GM19043 (cell line): Measurements from ENCODE around the gene MPRIP.

Experiments used
- ATAC-seq: cut with Tn5 transposase; IDR thresholded peaks from one replicate; pipeline ENCODE4 v1.9.1; 2021; ENCODE audit warnings: low read depth; ENCODE audit not compliant: unreplicated experiment

The MPRIP gene

DNA sequence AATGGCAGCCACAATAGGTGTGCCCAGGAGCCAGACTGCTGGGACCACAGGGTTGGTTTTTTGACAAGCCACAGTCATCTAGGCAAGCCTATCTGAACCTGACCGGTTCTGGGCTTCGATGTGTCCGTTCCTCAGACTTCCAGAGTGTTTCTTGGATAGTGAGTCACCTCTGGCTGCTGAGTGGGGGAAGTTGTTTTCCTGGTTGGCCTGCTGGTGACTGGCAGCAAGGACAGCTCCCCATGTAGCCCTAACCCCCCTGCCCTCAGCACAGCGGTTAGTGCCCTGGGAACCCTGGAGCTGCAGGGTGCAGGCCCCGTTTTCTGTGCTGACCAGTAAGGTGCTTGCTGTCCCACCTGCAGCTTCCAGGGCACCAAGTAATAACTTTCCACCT, 98.3 kb downstream of the MPRIP start:
- no peak for ATAC-seq

DNA sequence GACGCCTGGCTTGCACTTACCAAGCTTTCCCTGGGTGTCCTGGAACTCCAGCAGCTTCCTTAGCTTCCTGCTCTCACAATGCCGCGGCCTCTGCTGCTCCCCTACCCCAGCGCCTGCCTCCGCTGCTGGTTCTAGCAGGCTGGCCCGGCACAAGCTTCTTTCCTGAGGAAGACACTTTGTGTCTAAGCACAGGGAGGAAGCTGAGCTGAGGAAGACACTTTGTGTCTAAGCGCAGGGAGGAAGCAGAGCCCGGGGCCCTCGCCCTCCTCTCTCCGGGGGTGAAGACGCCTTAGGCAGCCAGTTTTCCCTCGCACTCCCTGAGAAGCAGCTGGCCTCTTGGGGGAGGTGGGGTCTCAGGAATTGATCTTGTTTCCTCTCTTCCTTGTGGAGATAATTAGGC, 99.0 kb downstream of the MPRIP start:
- ATAC-seq = no peak

DNA sequence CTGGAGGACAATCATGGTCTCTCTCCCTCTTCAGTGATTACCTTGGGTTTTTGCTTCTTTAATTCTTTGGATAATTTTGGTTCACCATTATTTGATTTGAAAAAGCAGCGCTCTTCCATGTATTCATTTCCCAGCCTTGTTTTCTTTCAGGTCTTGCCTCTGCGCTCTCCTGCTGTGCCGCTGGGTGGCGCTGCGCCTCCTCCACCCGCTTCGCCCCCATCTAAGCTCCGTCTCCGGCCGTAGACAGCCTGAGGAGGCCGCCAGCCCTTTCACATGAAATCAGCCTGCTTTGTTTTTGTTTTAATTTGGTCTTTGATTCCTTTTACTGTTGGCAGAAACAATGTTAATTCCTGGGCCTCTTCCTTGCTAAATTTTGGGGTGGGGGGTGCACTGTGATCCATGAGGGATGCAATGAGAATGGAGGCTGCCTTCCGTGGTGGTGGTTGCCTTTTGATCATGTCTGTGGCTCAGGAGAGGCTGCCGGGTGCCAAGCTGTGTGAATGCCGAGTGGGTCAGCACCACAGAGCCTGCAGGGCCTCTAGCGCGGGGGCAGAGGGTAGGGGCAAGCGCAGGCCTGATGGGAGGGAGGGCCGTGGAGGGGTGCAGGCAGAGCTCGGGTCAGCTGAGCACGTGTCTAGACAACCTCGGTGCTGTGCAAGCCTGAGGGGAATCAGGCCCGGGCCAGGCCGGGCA, 99.7 kb downstream of the MPRIP start:
- no peak for ATAC-seq

DNA sequence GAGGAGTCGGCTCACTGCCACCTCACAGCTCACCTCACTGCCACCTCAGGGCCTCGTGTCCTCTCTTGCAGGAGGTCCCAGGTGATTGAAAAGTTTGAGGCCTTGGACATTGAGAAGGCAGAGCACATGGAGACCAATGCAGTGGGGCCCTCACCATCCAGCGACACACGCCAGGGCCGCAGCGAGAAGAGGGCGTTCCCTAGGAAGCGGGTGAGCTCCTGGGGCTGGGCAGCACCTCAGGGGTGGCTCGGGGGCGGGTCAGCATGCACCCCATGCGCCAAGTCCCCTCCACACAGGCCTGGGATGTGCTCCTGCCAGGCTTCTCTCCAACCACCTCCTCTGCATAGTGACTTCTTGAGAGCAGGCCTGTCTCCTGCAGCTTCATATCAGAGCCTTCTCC, 100.3 kb downstream of the MPRIP start:
- ATAC-seq = no peak

DNA sequence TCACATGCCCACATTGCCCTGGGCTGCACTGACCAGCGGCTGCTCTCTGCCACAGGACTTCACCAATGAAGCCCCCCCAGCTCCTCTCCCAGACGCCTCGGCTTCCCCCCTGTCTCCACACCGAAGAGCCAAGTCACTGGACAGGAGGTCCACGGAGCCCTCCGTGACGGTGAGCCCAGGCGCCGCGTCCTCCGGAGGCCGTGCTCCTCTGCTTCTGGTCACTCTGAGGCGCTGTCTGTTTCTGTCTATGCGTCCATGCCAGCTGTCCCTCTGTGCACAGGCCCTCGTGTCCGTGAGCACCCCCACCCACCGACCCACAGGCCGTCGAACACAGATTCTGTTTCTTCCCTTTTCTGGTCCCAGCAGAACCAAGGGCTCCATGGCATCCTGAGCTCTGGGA, 101.2 kb downstream of the MPRIP start:
- no peak for ATAC-seq

DNA sequence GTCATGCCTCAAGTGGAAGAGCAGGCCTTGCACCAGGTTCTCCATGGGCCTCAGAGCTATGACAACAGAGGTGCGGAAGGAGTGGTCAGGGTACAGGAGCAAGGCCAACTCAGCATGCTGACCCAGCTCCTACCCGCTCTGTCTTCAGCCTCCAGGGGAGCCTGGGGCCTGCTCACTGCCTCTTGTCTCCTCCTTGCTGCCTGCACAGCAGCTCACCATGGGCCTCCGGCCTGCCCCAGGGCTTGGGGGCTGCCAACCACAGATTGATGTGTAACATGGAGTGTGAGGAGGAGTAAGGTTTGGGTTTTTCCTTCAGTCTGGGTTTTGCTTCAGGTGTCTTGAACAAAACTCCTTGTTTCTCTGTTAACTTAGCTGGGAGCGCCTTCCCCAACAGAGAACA, 101.8 kb downstream of the MPRIP start:
- ATAC-seq = no peak

DNA sequence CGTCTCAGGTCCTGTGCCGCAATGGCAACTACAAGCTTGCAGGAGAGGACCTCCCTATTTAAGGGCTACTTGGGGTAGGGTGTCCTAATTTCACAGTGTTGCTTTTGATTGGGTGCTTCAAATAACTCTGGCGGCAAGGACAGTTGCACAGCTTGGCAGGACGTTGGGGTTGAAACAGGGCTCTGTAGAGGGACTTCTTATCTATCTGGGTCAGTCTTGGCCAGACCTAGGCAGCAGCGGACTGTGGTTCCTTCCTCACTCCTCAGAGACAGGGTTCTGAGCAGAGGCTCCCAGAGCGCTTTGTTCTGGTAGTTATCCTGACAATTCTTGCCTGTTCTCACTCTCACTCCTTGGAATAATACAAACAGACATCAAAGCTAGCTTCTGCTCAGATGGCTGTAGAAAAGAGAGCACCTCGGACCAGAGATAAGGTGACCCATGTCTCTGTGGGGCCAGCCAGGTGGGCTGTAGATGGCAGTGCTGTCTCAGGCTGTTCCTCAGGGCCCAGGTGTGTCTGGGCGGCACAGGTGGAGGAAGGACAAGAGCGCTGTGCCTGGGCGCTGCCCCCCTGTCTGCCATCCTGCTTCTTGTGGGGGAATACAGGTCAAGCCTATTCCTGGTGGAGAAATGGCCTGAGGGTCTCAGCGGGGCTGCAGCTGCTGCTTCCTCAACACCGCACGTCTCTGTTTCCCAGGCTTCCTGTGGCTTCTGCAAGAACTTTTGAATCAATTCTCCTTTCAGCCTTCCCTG, 102.8 kb downstream of the MPRIP start:
- no peak for ATAC-seq

DNA sequence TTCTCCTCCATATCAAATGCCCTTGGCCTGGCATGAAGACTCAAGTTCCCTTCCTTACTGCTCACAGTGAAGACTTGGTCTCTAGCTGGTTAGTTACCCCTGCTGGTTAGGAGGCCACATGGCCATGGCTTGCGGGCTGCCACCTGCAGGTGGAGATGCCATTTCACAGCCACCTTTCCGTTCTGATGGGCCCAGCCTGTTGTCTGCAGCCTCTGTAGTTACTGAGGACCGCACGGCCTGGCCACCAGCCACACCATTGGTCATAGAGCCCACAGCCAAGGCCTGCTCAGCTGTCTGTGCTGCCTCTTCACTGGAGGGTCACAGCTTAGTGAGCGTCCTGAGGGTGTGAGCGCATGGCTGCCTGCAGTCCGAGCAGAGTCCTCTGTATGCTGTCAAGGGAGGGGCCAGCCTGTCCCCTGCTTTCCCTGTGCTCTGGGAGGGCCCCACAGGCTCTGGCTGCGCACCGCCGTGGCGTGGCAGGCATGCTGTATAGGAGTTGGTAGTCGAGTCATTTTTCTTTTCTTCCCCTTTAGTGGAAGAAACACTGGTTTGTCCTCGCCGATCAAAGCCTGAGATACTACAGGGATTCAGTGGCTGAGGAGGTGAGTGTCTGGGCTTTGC, 104.6 kb downstream of the MPRIP start:
- no peak for ATAC-seq

DNA sequence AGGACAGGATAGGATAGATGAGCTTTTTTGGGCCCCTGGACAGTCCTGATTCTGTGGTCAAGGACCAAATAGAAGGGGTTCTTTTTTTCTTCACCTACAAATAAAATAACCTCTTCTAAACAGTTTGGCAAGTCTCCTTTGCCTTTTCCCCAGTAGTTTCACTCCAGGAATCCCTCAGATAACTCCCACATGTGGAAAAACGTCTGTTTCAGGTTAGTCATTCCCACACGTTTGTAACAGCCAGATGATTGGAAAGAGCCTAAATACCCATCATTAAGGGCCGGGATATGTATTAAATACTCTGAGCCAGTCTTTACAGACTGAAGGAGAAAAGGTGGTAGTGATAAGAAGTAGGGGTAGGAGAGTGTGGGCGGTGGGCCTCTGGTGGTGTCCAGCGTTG, 105.6 kb downstream of the MPRIP start:
- no peak for ATAC-seq

DNA sequence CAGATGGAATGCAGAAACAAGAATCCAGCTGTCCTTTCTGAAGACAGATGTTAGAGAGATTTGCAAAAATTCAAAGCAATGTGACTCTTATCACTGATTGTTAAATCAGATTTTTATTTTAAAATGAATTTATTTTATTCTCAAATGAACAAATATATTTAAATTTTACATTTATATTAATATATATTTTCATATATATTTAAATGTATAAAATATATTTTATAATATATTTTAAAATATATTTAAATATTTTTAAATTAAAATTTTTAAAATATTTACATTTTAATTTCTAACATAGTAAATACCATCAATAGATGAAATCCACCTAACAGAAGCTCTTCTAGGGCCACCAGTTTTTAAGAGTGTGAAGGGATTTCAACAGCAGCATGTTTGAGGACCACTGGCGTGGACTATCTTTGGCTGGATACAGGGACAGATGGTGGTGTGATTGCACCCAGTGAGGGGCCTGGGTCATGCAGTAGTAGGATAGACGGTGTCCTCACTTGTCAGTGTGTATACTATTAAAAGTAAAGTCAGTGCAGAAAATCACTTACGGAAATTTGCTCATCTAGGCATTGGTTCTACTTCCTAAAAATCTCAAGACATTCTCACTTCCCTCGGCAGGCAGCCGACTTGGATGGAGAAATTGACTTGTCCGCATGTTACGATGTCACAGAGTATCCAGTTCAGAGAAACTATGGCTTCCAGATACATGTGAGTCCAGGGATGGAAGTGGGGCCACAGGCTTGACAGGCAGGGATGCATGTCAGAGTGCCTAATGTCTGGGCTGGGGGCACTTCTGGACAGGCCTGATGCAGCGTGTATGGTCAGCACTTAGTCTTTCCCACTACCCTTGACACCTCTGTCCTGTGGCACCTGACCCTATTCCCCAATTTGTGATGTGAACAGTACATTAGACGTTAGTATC, 107.5 kb downstream of the MPRIP start:
- no peak for ATAC-seq

DNA sequence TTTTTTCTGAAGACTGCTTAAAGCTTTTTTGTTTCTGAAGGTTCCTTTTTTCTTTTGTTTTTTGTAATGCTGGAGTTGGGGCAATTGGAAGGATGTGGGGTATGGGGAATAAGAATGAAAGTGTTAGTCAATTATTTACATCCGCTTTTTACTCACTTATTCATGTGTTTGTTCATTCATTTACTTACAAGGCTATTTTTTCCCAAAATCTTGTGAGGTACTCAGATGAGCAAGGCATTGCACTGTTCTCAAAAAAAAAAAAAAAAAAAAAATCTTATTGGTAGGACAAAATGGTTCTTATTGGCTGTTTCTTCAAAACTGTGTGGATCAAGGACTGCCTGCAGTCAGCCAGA, 108.2 kb downstream of the MPRIP start:
- no peak for ATAC-seq

DNA sequence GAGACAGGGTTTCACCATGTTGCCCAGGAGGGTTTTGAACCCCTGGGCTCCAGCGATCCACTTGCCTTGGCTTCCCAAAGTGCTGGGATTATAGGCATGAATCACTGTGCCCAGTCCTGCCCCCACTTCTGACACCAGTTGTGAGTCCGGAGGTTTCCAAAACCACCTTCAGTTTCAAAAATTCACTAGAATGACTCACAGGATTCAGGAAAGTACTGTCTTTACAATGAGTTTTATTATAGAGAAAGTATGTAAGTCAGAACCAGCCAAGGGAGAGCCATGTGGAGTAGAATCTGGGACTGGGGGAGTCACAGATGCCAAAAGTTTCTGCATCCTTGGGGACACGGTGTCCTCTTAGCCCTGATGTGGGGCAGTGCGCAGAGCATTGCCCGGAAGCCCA, 108.8 kb downstream of the MPRIP start:
- no peak for ATAC-seq

DNA sequence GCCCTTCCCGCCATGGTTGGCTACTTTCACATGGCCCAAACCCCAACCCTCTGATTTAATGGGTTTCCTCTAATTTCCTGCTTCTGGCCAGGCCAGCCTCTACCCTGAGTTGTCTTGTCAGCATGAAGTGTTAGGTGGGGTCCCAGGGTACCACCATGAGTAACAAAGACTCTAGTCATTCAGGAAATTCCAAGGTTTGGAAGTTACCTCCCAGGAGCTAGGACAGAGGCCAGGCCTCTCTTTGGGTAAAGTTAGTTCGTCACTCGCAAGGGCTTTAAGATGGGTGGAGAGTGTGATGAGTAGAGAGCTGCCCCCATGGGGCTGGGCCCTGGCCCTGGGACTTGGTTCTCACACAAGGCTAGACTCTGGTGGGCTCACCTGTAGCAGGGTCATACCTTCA, 109.3 kb downstream of the MPRIP start:
- ATAC-seq = no peak

DNA sequence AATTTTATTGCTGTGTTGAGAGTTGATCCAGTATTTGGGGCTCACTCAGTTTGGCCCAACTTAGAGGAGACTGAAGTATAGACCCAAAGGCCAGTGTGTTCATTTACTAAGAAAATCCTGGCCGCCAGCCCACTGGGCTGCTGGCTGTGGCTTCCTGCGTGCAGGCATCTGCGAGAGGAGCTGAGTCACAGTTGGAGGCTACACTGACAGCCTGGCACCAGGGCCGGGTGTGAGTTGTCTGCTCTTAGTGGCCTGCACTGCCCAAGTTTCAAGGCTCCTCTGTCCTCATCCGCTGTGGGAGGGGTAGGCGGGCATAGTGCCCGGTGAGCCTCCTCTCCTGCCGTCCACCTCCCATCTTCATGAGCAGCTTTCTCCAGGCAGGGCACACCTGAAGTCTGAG, 109.7 kb downstream of the MPRIP start:
- no peak for ATAC-seq

DNA sequence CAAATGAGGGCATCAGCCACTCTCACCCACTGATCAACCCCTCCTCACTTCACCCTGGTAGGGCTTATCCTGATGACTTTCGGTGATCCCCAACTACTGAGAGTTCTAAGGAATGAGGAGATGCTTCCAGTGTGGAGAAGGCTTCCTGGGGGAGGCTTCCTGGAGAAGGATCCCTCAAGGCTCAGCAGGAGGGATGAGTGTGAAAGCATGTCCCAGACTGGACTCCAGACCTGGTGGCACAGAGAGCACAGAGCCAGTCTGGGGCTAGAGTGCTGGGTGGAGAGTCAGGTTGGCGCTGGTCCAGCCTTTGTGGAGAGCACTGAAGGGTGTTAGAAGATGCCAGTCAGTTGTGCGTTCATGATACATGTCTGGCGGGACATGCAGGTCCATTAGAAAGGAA, 110.1 kb downstream of the MPRIP start:
- no peak for ATAC-seq

DNA sequence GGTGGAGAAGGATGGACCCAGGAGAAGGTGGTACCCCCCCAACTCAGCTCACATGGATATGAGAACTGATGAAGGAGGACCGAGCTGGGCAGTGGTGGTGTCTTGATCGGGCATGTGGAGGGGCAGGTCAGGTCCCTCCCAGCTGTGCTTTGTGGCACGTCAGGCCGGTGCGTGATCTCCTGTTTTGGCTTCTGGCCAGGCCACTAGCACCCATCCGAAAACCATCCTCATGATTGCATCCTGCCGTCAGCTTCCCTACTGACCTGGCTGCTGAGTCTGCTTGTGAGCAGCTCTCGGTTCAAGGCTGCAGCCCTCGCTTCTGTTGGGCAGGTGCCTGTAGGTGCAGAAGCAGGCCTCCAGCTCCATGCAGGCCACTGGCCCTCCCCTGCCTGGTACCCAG, 110.8 kb downstream of the MPRIP start:
- no peak for ATAC-seq

DNA sequence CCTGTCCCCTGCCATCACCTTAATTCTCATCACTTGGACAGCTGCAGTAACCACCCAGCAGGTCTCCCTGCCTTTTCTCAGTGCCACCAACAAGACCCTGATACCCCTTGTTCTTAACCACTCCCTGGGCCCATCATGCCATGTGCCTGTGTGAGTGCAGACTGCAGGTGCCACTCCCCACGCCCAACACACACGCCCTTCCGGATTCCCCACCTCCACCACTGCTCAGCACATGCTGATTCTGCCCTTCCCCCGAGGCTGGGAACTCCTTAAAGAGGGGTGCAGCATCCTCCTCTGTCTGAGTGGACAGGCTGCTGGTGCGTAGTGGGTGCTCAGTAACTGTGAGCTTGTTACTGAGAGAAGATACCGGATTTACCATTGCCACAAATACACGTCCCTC, 111.5 kb downstream of the MPRIP start:
- ATAC-seq = no peak

DNA sequence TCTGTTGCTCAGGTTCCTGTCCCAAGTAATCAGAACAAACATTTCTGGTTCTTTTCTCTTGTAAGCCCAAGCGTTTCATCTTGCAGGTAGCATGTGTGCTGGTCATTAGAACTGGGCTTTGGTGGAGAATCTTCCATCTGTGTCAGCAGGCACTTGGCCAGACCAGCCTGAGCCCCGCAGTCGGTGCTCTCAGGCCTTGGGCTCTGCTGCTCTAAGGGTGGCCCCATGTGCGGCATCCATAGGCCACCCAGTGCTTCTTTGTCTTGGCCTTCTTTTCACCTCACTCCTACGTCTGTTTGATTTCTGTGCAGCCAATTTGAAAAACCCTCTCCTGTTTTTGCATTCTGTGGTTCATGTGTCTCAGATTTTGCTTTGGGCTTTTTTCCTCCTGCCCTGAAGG, 112.3 kb downstream of the MPRIP start:
- ATAC-seq = no peak

DNA sequence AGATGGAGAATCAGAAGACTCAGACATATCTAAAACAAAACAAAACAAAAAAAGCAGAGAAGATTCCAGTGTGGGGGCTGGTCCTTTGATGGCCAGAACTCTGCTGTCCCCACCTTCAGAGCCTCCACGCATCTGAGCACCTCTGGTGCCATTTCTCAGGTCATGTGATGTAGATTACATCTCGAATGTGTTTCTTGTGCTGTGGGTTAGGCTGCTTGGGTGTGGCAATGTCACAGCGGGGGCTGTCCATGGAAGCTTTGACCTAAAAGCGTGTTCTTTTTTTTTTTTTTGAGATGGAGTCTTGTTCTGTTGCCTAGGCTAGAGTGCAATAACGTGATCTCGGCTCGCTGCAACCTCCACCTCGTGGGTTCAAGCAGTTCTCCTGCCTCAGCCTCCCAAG, 112.7 kb downstream of the MPRIP start:
- ATAC-seq = no peak

DNA sequence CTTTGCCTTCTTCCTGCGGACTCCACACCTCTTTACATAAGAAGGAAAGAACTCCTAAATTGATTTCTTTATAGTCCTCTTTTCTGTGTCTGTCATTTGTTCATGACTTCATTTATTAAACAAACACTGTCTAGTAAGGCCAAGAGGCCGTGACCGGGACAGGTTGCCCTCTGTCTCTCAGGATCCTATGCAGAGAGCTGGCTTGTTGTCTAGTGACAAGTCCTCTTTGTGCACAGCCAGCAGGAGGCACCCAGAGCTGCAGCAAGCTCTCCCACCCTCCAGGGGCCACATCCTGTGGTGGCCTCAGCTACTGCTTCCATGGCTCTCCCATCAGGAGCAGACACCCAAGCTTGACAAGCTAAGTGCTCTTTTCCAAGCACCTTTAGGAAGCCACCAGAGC, 113.3 kb downstream of the MPRIP start:
- no peak for ATAC-seq

DNA sequence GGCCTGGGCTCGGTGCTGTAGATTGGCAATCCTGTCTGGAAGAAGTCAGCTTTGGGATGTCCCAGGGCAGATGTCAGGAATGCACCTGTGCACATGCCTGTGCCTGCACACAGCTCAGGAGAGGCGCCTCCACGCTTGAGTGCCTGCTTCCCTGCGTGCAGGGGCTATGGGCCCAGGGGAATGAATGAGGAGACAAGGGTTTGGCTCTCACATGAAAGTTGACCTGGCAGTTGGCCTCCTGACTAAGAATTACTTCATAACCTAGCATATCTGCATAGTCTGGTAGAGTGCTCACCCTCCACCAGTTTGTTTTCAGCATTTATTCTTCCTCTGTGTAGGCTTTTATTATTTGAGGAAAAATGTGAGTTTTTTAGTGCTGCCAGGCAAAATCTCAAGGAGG, 113.8 kb downstream of the MPRIP start:
- no peak for ATAC-seq
